DMS 273 (cell line): ENCODE results near the gene CDC42BPA.
"Not testable (repeated sequence)": the region's sequence is repeated elsewhere in the genome, so short reads cannot be mapped to it uniquely, and the experiment has no call there.

Source experiments
- DNase-seq: peaks from one replicate; lab custom pipeline; 2025; ENCODE audit not compliant: unreplicated experiment; lab: John Stamatoyannopoulos, UW

CDC42BPA gene

DNA sequence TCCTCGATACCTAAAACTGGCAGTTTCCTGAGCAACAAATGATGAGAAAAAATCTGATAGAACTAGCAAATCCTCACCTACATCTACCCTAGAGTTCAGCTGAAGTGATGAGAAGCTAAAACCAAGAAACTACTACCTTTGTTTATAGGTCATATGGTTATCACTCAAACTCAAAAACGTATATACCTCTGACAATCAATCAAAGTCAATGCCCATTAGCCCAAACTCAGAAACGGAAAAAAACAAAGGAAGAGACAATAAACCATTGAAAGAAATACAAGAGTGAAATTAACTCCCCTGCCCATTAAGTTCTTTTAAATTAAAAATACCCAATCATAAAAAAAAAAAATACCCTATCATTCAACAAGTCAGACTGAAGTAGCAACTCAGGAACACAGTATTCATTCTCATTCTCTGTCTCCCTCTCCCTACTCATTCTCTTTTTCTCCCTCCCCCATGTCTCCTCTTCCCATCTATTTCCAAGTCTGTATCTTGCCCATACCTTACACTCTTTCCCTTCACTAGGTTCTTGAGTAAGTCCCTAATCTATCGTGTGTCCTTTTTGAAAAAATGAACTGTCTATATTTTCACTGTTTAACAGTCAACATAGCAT is 6.8 kb downstream of the CDC42BPA start:
- DNase-seq, result no peak

DNA sequence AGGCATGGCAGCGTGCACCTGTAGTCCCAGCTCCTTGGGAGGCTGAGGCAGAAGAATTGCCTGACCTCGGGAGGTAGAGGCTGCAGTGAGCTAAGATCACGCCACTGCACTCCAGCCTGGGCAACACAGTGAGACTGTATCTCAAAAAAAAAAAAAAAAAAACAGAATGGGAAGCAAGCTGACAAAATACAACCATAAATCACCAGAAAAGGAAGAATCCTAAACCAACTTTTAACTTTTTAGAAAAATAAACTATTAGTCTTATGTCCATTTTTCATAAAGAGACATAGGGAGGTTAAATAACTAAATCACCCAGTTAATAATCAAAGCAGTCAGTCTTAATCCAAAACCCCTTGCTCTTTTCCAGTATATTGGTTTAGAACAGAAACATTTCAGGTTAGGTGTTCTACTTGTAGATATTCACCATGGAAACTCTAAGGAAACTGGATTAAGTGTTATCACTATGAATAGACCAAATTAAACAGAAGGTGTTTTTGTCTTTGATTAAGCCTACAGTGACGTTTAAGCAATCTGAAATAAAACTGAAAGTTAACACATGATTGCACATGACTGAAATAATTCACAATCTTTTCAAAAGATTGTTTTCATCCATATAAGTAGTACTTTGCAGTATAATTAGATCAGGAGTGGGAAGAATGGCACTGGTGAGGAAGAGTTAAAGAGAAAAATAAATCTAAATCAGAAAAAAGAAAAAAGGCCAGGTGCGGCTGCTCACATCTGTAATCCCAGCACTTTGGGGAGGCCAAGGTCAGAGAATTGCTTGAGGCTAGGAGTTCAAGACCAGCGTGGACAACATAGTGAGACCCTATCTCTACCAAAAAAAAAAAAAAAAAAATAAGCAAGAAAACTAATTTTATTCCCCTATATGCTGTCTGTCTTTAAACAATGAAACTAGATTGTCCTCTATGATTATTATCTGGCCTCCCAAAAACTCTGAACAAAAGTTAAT is 9.6 kb downstream of the CDC42BPA start:
- DNase-seq, result no peak

DNA sequence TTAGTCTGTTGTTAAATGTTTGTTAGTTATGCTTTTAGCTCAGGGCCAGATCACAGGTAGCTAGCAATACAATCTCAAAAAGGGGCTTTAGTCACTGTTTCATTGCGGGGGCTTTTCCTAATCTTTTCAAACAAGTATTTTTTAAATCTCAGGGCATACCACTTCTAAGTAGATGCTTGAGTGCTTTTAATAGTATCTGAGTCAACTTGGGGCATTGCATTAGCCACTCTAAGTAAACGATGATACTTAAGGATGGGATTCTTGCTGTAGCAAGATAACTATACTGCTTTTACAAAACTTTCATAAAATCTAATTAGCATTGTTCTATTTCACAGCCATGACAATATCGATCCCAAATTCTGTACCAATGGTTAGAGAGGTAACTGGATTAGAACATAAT is 11.6 kb downstream of the CDC42BPA start:
- no peak for DNase-seq

DNA sequence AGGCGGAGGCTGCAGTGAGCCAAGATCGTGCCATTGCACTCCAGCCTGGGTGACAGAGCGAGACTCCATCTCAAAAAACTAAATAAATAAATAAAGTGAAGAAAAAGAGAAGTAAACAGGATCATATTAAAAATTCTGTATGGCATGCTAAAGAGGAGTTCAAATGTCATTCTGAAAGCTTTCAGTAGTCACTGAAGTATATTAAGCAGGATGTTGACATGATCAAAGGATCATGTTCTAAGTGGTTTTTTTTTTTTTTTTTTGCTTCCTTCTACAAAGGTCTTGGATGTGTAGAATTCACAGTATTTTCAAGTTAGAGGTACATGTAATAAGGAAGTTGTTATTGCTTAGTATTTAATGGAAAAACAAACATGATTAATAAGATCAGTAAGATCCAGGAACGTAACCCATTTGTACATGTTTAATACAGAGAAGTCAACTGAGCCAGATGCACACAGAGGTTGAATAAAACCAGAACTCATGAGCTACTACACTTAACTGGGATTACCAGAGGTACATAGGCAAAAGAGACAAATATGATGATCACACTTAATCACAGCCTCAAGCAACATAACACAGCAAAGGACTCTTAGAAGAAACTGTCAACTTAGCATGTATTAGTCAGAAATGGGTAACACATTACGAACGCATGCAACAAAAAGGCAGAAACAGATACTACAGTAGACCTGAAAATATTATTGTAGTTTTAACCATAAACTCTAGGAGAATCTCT is 12.2 kb downstream of the CDC42BPA start:
- no peak for DNase-seq

DNA sequence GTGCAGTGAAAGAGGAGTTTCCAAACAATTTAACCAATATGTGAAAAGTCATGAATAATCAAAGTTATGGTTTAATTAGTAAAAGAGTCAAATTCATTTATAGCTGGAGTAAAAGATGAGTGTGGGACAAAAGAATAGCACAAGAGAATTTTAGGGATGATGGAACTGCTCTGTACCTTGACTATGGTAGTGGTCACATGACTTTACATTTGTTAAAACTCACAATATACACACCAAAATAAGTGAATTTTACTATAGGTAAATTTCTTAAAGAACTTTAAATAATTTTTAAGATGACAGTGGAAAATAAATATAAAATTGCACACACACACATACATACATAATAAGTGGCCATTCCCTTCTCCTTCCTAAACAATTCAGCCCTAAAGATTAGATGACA is 13.6 kb downstream of the CDC42BPA start:
- no peak for DNase-seq

DNA sequence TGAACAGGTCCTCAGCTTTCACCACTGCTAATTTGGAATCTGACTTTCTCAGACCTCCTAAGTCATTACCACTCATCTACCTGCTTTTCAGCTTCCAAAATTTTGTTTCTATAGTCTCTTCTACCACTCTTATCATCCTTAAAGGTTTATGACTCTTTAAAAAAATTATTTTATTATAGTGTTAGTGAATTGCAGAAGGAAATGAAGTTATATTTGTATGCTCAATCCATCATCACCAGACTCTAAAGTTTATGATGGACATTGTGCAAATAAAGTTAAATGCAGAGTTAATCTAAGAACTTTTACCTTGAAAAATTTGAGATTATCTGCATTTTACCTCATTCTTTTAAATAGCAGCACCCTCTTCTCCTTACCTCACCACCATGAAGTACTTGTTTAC is 14.6 kb downstream of the CDC42BPA start:
- no peak for DNase-seq

DNA sequence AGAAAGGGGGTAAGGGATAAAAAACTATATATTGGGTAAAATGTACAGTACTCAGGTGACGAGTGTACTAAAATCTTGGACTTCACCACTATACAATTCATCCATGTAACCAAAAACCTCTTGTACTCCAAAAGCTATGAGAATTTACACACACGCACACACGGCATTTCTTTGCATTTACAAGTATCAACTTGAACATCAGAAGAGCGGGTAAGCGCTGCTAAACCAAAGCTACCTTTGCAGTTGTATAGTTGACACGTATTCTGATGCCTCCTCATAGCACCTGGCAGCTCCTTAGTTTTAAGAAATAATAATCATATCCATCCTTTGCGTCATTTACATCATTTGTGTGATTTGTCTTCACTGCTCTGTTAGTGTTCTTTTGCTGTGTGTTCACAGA is 17.6 kb downstream of the CDC42BPA start:
- DNase-seq, result no peak

DNA sequence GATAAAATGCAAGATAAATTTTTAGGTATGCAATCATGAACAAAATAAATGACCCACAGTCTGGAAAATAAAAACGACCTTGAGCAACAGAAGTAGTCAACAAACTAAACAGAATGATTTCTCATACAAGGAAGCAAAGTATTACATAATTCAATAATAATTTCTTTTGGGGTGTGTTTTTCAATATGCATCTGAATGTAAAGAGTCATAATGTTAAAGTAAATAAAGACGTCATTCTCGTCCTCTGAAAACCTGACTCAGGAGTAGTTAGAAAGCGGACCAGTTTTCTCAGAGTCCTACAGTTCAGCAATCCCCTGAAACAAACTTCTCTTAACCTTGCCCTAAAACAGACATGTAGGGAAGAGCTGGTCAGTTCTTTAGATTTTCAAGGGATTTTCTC is 18.6 kb downstream of the CDC42BPA start:
- DNase-seq, result no peak

DNA sequence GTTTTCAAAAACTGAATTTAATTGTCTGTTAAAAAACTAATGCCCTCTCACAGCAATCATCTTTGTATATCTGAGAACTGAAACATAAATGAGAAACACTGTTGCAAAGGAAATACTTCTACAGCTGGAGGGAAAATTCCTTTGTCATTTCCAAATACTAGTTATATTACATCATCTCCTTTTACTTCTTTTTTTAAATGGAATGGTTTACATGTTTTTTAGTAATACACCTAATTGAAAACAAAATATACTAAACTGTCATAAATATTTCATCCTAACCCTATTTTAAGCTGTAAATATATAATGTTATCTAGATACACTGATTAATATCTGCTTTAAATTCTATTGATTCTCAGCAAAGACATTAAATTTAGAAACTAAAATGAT is 19.1 kb downstream of the CDC42BPA start:
- DNase-seq, result no peak

DNA sequence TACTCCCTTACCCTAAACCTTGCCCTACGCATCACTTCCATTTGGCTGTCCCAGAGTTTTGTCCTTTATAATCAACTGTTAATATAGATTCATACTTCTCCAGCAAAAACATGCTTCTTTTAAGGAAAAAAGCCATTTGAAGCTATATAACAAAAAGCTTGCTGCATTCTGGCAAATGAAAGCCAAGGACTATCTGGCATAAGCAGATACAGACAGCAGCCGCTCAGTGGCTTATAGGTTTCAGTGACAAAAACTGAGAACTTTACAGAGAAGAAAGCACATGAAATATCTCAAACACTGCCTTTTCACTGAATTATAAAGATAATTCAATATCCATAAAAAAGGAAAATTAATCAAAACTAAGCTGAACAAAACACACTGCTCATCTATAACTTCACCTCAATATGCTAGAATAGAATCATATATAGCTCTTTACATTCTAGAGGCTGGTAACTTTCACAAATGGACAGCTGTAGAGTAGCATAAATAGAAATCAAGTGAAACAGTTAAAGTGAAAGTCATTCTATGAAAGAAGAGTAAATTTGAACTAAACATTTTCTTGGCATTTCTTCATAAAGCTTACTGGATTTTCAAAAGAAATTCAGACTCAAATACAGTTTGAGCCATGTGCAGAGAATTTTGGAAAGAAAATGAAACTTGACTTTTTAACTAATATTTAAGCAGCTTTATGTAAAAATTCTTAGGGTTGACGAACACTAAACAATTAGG is 19.6 kb downstream of the CDC42BPA start:
- DNase-seq, result peak; percentile 21

DNA sequence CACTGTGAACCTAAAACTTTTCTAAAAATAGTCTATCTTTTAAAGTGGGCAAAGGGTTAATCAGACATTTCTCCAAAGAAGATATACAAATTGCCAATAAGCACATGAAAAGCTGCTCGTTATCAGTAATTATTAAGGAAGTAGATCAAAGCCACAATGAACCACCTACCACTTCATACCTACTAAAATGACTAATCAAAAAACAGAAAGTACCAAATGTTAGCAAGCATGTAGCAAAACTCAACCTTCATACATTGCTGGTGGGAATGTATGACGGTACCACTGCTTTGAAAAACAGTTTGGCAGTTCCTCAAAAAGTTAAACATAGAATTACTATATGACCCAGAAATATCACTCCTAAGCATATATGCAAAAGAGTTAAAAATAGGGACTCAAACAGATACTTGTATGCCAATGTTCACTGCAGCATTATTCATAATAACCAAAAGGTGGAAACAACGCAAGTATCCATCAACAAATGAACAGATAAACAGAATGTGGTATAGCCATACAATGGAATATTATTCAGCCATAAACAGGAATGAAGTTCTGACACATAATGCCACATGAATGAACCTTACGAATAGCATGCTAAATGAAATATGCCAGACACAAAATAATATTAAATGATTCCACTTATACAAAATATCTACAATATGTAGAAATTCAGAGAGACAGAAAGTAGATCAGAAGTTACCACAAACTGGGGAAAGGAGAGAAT is 21.1 kb downstream of the CDC42BPA start:
- DNase-seq, result no peak

DNA sequence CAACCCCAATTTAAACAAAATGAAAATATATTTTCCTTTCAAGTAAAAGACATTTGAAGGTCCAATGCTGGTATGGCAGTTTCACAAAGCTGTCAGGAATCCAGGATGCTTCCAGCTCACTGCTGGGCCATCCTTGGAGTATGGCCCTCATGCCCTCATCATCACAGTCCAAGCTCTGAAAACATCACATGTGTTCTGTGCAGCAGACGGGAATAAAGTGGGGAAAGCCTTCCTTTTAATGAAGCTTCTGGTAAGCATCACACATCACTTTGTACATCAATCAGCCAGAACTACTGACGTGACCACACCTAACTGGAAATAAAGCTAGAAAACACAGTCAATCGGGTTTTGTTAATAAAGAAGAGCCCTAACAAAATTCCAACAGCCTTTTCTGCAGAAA is 22.7 kb downstream of the CDC42BPA start:
- no peak for DNase-seq

DNA sequence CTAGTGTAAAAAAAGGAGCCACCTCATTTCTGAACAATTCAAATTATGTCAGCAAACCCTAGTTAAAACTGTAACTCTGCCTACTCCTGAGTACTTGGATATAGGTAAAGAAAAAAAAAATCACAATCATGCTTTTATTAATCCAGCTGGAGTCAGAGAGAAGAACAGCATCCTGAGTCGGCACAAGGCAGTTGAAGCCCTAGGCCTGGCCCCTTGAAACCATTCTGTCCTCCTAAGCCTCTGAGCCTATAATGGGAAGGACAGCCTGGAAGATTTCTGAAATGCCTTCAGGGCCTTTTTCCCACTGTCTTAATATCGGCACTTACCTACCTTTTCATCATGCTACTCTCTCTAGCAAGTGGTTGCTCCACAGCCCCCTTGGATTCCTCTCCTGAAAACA is 32.5 kb downstream of the CDC42BPA start:
- no peak for DNase-seq

DNA sequence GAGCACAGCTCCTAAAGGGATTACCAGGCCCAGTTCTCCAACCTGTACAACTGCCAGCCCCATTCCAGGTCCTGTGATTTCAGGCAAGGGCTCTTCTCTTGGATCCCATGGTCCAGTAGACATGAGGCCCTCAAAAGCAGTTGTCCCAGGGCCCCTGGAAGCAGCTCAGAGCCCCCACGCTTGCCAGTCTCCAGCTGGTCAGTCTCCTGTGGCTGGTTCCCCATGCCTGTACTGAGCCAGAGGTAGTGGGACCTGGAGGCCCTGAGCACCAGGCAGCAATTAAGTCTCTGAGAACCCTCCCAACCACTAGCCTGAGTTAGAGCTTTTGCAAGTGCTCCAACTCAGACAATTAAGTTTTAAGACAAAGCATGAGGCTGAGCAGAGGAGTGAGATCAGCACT is 36.9 kb downstream of the CDC42BPA start:
- no peak for DNase-seq

DNA sequence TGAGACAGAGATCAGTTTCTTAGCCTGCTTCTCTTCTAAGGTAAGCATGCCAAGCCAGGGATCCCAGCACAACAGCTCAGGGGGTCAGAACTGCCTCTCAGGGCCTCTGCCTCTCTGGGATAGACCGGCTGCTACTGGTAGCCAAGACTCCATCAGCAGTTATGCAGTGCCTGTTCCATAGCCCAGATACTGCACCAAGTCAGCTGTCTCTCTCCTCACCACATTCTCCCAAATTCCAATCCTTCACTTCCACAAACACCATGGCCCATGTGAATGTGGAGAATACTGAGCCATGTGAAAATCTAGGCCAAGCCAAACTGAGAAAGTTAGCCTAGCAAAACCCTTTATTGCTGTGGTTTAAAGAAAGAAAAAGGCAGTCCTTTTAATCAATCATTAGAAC is 37.5 kb downstream of the CDC42BPA start:
- no peak for DNase-seq

DNA sequence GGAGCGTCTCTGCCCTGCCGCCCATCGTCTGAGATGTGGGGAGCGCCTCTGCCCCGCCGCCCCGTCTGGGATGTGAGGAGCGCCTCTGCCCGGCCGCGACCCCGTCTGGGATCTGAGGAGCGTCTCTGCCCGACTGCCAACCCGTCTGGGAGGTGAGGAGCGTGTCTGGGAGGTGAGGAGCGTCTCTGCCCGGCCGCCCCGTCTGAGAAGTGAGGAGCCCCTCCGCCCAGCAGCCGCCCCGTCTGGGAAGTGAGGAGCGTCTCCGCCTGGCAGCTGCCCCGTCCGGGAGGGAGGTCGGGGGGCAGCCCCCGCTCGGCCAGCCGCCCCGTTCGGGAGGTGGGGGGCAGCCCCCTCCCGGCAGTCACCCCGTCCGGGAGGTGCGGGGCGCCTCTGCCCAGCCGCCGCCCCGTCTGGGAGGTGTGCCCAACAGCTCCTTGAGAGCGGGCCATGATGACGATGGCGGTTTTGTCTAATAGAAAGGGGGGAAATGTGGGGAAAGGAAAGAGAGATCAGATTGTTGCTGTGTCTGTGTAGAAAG is 42.1 kb downstream of the CDC42BPA start:
- not testable (repeated sequence) for DNase-seq

DNA sequence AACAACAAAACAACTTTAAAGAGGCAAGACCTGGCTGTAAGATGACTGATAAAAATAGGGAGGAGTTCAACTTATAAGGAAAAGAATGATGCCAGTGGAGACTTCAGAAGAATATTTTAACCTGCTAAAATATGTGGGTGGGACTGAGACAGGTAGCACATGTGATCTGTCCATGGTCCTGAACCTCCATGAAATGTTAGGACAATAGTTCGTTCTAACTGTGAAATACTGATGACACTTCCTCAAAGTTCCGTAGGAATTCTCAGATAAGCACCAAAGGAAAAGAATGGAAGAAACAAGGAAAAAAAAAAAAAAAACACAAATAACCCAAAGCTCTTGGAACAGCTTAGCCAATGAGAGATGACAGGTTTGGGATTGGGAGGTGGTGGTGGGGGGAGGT is 44.7 kb downstream of the CDC42BPA start:
- DNase-seq, result no peak

DNA sequence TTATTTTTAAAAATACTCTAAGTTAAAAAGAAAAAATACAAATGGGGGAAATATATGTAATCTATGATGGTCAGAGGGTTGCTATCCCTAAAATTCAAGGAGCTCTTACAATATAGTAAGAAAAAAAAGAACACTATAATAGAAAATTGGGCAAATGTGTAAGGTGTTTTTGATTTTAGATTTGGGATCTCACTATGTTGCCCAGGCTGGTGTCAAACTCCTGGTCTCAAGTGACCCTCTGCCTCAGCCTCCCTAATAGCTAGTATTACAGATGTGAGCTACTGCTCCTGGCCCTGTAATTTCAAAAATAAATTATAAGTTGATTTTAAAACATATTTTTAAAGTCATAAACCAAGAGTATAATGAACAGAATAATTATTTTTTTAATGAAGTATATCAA is 45.9 kb downstream of the CDC42BPA start:
- no peak for DNase-seq

DNA sequence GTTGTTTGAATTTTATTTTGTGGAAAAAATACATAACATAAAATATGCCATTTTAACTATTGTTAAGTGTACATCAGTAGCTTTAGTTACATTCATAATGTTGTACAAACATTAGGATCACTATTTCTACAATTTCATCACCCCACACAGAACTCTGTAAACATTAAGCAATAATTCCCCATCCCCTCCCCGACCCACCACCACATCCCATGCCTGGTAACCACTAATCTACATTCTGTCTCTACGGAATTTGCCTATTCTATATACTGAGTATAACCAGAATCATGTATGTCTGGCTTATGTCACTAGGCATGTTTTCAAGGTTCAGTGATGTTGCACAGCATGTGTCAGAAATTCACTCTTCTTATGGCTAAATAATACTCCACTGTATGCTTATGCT is 47.7 kb downstream of the CDC42BPA start:
- DNase-seq, result no peak

DNA sequence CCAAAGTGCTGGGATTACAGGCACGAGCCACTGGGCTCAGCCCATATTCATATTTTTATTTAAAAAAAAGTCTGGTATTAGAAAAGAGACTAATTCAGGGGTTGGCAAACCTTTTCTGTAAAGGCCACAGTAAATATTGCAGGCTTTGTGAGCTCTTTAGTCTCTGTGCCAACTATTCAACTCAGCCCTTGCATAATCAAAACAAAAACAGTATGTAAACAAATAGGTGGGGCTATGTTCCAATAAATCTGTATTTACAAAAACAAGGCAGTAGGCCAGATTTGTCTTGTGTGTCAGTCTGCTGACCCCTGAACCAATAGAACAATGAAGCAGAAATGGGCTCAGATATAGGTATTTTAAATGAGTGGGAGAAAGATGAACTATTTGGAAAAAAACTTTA is 49.3 kb downstream of the CDC42BPA start:
- no peak for DNase-seq
